GM12864 (cell line): ENCODE measurements around the gene WDFY2.

Experiments used
- DNase-seq: peaks from one replicate; pipeline ENCODE4 v3.0.0-alpha.2; 2011; ENCODE audit warnings: low read depth
- H3K4me3 ChIP-seq: 2 replicates; pipeline ENCODE4 v1.5.1; 2011; ENCODE audit warnings: mild to moderate bottlenecking, low read depth, low read length, control low read depth
- TF ChIP-seq, protein P1 (sequence below): IDR thresholded peaks from 2 replicates; pipeline ENCODE4 v1.5.1; 2011; ENCODE audit warnings: low read depth, mild to moderate bottlenecking, moderate library complexity, low read length, control low read depth, inconsistent platforms; ENCODE audit errors: missing control alignments

WDFY2 gene

GRCh38 chr13:51728275-51728673, 144.0 kb downstream of the WDFY2 start:
- TF ChIP-seq, protein P1, sequence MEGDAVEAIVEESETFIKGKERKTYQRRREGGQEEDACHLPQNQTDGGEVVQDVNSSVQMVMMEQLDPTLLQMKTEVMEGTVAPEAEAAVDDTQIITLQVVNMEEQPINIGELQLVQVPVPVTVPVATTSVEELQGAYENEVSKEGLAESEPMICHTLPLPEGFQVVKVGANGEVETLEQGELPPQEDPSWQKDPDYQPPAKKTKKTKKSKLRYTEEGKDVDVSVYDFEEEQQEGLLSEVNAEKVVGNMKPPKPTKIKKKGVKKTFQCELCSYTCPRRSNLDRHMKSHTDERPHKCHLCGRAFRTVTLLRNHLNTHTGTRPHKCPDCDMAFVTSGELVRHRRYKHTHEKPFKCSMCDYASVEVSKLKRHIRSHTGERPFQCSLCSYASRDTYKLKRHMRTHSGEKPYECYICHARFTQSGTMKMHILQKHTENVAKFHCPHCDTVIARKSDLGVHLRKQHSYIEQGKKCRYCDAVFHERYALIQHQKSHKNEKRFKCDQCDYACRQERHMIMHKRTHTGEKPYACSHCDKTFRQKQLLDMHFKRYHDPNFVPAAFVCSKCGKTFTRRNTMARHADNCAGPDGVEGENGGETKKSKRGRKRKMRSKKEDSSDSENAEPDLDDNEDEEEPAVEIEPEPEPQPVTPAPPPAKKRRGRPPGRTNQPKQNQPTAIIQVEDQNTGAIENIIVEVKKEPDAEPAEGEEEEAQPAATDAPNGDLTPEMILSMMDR = no peak
- no peak for DNase-seq
- no peak overlapping the region for H3K4me3 ChIP-seq

- no peak for DNase-seq
- H3K4me3 ChIP-seq = no peak overlapping the region
- TF ChIP-seq, protein P1 = no peak
Measured at GRCh38 chr13:51728972-51729371, 144.7 kb downstream of the WDFY2 start.

DNA sequence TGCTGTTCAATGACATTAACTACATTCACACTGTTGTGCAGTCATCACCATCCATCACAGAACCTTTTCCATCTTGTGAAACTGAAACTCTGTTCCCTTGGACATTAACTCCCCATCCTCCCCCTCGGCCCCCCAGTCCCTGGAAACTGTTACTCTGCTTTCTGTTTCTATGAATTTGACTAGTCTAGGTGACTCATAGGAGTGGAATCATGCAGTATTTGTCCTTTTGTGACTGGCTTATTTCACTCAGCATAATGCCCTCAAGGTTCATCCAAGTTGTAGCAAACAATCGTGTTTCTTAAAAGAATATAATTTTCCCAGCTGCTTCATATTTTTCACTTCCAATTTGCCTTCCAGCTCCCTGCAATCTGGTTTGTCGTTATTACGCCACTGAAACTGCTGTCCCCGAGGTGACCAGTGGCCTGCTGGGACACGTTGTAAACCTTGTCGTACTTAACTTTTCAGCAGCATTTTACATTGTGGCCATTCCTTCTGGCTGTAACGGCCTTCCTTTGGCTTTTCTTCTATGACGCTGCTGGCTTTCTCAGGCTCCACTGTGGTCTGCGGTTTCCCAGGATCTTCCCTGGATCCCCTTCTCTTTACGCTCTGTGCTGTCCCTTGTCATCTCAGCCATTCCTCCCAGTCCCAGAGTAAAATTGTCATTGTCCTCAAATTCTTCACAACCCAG, 145.7 kb downstream of the WDFY2 start:
- TF ChIP-seq, protein P1 = no peak
- no peak for DNase-seq

GRCh38 chr13:51730927-51731326, 146.7 kb downstream of the WDFY2 start:
- DNase-seq = no peak
- no peak overlapping the region for H3K4me3 ChIP-seq
- TF ChIP-seq, protein P1 = no peak

More for the DNA sequence above, 145.7 kb downstream of the WDFY2 start:
- H3K4me3 ChIP-seq = no peak overlapping the region

DNA sequence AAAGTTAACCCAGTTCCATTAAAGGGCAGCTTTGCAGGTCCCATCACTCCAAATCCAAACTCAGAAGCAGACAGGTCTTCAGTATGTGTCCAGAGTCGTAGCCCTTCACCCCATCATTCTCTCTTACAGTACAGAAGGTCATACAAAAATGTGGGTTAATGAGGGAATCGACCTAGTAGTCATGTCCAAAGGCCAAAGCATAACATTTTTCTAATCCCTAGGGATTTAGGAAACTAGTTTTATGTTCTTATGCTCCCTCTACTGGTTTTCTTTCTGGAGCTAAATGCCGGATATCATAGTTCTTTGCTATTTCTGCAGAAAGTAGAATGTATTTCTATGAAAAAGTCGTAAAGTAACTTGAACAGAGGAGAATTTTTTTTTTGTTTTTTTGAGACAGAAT, 147.5 kb downstream of the WDFY2 start:
- no peak overlapping the region for H3K4me3 ChIP-seq
- TF ChIP-seq, protein P1 = no peak
- no peak for DNase-seq

DNA sequence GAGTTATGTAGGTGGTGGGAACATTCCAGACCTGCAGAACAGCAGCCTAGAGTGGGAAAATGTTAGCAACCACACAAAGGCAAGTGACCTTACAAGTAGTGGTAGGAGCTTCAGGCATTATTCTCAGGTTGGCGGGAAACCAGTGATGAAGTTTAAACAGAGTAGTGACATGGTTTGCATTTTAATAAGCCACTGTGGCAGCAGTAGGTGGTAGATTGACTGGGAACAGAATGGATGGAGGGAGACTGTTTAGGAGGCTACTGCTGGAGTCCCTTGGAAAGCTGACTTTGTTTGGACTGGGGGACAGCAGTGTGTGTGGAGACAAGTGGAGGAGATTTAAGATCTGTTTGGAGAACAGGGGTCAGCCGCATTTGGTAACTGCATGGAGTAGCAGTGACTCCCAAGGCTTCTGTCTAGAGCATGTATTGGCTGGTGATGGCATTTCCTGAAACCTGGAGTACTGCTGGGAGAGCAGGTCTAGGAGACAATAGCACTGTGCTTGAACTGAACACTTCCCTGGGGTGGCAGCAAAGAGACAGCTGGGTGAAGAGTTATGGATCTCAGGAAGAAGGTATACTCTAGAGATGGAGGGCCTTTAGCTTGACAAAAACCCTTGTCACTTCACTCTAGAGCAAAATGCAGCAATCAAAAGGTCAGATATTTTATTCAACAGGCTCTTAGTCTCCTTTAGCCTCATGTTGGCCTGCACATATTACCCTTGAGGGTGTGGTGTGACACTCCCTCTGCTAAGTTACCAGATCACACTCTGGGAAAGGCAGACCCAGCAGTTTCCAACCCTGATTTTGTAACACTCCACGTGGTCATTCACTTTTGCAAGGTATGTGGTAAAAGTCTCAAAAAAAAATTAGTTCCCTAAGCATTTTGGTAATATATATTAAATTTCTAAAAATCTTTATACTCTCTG, 149.4 kb downstream of the WDFY2 start:
- no peak for DNase-seq
- no peak overlapping the region for H3K4me3 ChIP-seq
- TF ChIP-seq, protein P1 = no peak

GRCh38 chr13:51734786-51735185, 150.5 kb downstream of the WDFY2 start:
- TF ChIP-seq, protein P1 = no peak
- no peak overlapping the region for H3K4me3 ChIP-seq
- no peak for DNase-seq
